PC-9 (cell line): ENCODE measurements around the gene CEP57.

Experiments used
- CTCF ChIP-seq: fragments of 200-600 bp; sonication (generic); conservative IDR thresholded peaks from 2 replicates; pipeline ENCODE4 v1.6.1; 2017; ENCODE audit warnings: mixed run types, antibody characterized with exemption, mild to moderate bottlenecking, moderate library complexity
- EZH2 ChIP-seq: fragments of 200-600 bp; sonication (generic); IDR thresholded peaks from 2 replicates; pipeline ENCODE4 v1.8.0; 2017; ENCODE audit warnings: antibody characterized with exemption, low read depth

- no peak for TF ChIP-seq CTCF
- TF ChIP-seq EZH2 = no peak
Observed at GRCh38 chr11:95751515-95751914, 38.8 kb upstream of the CEP57 start.
